Renal pelvis (tissue), 4 donors: ENCODE results near the gene C3orf18. TPM values are rescaled to one million over a fixed set of nuclear protein-coding genes. Genes with fewer than 3 reads are reported as not detected.
A peak's percentile ranks its signal among the peaks of the same experiment; 100 is the strongest.

Experiments used
- DNase-seq: peaks from one replicate; pipeline ENCODE4 v3.0.0-alpha.2; 2013
- polyA plus RNA-seq, 3 donors: library from polyadenylated mRNA; unstranded; fragments of 120-200 nt; gene quantifications; one replicate each; pipeline ENCODE4 v1.2.1, GENCODE V29; 2013; ENCODE audit not compliant: insufficient read length in 3 of 3

Gene C3orf18
- polyA plus RNA-seq, 3 donors, result 15.7 to 21.2 (median 16.9) TPM

GRCh38 chr3:50583897-50584296, 16.4 kb upstream of the C3orf18 start:
- DNase-seq, result no peak

DNA sequence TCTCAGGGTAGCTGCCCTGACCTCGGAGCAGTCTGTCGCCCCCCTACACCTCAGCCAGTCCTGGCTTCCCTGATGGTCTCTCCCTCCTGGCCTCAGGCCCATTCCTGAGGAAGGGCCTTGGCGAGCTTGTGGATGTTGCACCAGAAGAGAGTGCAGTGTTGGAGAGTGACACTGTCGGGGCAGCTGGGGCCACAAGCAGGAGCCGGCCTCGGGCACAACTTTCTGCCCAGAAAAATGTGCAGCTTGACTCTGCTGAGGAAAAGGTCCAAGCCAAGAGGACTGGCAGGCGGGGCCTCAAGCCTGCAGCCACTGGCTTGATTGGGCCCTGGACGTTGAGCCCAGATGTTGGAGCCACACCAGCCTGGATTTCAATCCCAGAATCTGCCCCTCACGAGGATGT, 14.5 kb upstream of the C3orf18 start:
- no peak for DNase-seq

- DNase-seq, result no peak
Measured at GRCh38 chr3:50581459-50581842, 13.9 kb upstream of the C3orf18 start.

DNA sequence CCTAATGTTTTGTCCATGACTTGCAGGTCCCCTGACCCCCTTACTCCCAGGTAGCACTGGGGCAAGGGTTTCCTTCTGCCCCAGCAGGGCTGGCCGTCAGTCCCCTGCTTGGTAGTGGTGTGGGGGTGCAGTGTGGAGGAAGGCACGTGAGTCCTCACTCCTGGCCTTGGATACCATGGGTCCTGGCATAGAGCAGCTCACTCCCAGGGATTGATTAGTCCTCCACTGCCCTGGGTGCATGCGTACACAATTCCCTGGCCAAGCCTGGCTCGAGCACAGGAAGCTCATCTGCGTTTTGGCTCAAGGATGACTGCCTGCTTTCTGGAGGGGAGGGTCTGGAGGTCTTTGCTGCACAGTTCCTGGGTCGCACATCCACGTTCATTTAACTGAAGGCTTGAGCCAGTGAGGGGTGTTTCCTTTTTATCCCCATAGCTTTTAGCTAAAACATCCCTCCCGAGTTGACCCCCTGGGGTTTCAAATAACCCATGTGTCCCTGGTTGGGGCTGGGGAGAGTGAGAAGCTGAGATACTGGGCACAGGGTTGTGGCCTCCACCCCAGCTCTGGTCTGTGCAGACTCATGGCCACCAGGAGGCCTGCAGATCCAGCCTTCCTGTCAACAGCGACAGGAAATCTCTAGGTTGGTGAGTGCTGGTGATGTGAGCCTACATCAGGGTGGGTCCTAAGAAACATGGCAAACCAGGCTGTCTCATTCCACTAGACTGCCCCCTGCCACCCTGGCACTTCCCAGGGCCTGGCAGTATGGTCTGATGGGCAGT, 13.3 kb upstream of the C3orf18 start:
- DNase-seq, result no peak

DNA sequence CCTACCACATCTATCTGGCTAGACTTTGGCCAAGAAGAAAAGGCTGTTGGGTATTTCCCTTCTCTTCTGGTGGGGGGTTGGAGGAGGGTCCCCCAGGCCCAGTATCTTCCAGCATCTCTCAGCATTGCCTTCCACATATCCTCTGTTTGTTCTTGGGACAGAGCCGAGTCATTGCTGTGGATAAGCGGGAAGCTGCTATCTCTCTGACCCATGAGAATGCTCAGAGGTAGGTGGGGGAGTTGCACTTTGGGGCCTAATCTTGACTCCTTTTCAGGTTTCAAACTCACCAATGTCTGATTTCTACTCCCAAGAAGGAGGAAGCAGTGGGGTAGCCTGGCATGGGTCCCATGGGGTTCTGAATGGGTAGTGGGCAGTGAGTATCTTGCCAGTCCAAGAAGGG, 9.8 kb upstream of the C3orf18 start:
- DNase-seq, result no peak

DNA sequence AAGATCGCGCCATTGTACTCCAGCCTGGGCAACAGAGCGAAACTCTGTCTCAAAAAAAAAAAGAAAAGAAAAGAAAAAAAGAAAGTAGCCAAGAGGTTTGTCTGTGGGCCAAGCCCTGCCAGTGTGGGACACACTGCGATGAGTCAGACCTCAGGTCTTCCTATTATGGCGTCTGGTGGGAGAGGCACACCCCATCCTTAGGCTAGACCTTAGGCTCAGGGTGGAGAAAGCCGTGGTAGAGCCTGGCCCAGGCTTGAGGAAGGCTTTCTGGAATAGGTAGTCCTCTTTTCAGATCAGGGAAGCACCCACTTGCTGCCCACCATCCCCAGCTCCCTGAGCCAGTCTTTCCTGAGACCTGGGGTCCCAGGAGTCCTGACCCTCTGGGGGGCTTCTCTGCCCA, 7.8 kb upstream of the C3orf18 start:
- no peak for DNase-seq

GRCh38 chr3:50574444-50574831, 6.9 kb upstream of the C3orf18 start:
- DNase-seq, result no peak

DNA sequence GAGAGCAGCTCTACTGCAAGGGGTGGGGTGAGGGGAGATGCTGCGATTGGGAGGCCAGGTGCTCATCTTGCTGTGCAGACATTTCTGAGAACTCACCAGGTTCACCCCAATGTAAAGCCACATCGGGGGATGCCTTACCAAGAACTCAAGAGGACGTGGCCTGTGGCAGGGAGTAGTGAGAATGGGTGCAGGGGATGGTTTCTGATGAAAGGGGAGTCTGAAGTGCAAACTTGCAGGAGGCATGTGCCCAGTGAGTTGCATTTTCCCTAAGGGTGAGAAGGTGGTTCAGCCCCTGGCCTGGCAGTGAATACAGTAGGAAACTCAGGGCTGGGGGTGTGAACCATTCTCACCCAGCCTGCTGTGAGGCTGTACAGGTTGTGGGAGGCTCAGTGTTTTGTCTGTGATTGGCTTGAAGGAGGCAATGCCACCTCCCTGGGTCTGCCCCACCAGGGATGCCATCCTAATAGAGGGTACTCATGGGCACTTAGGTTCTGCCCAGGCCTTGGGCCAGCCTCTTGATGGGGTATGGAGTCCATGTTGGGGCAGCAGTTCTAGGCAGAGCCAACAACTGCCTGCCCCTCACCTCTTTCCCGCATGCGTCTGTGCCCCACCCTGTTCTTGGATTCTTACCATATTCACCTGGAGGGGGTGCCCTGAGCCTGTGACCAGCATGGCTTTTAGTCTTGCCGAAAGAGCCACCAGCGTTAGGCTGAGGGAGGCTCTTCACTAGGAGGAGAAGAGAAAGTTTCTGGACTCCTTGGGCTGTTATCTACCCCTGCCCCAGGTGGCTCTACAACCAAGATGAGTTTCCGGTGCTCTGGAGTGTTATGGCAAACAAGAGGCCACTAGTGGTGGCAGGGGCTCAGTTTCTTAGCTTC, 6.3 kb upstream of the C3orf18 start:
- DNase-seq, result no peak

DNA sequence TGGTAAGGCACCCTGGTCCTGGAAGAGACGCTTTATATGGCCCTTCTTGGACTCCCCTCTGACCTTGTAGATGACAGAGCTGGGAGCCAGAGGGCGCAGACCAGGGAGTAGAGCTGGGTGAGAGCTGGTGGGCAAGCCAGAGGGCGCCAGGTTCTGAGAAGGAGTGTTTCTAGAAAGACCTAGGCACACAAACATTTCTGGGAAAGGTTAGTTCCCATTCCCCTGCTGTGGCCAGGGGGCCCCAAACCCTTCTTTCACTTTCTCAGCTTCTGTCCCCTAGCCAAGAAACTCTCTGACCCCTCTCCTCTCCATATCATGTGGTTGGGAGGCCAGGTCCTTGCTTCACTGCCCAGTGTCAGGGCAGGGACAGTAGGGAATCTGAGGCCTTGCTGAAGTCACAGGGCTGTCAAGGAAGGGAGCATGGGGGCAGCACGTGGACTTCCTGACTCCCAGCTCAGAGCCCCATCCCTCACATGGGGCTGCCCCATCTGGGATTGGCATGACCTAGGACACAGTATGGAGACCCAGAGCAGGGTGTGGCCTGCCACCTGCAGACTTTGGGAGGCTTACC, 5.3 kb upstream of the C3orf18 start:
- DNase-seq, result no peak

GRCh38 chr3:50572158-50572557, 4.6 kb upstream of the C3orf18 start:
- DNase-seq, result peak; percentile 59

DNA sequence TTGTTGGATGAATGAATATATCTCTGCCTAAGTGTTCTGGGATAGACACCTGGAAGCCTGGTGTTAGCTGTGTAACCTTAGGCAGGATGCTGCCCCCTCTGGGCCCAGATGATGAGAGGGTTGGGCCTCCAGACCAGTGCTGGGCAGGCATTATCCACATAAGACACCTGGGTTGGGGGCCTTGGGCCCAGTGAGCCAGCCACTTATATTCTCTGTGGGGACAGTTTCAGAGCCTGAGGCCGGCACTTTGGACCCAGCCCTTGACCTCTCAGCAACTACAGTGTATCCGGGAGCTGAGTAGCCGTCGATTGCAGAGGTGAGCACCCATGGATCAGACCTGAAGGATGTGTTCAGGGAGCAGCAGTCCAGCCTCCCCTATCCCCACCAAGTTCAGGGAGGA, 3.9 kb upstream of the C3orf18 start:
- DNase-seq, result no peak

DNA sequence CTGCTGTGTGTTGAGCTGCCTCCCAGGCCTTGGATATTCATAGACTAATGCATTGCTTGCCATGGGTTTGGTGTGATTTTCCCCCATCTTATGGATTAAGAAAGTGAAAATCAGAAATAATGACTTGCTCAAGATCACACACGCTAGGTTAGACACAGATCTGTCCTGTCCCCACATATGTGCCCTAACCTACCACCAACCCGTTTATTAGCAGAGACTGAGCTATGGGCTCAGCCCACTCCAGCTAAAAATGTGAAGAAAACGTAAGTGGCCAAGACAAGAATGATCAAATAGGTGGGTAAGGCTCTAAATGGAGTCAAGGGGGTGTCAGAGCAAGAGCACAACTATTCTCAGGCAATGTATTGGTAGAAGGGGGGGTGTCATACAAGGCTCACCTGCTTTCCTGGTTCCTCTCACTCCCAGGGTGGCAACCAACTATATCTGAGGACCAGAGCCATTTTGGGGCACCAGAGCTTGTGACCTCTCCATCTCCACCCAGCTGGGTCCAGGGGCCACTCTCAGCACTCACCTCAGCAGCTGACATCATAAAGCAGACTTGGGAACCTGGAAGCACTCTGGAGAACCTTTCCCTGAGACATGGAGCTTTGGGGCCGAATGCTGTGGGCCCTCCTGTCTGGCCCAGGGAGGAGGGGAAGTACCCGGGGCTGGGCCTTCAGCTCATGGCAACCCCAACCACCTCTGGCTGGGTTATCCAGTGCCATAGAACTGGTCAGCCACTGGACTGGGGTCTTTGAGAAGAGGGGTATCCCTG, 3.1 kb upstream of the C3orf18 start:
- no peak for DNase-seq

DNA sequence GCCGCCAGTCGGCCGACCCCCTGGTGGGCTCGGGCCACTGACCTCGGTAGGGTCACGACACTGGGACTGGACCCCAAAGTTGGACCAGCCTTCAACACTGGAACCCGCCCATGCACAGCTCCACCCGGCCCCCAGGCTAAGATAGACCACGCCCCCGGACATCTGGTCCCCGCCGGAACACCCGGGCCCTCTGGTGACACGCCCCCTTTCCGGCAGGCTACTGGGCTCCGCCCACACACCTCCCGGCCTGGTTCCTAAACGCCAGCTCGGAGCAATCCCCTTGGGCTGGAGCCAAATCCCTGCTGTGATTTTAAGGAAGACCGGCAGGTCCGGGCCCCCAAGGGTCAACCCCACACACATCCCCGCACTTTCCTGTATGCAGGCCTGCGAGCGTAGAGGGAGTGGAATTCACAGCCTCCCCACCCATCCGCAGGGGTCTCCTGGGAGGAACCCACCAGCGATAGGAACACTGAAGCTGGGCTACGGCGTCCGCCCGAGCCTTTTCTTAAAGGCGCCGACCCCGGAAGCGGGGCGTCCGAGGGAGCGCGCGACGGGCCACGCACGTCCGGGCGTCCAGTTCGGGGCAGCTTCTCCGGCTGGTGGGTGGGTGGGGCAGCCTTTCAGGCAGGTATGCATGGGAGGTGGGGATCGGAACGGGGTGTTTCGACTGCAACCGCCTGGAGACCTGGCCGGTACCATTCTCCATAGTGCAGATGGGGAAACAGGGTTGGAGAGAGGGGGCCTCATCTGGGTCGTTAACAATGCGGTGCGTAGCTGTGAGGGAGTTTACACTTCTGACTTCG, 1.6 kb upstream of the C3orf18 start, which contains the start of gene HEMK1:
Gene HEMK1, plus strand, starts transcription at position 576 of the 803 bp plus-strand sequence. CDS start 1,583 bp downstream, outside the sequence.
- DNase-seq, result peak; percentile 95

DNA sequence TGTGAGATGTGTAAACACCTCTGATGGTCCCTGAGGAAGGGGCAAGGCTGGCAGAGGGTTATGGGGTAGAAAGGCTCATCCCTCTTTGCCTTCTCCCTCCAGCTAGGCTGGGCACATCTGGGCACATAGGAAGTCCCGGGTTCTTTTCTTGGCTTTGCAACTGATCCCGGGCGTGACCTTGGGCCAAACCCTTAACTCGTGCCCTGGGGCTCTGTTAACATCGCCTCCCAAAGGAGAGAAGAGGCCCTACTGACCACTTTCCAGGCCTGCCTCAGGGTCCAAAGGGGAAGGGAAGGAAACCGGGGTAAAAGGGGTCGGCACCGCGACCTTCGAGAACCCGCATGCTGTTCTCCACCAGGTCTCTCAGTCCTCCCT, 549 bp downstream of the C3orf18 start:
- no peak for DNase-seq

- no peak for DNase-seq
Measured at GRCh38 chr3:50564321-50564720, 3.2 kb downstream of the C3orf18 start.

GRCh38 chr3:50563867-50564266, 3.7 kb downstream of the C3orf18 start:
- no peak for DNase-seq

DNA sequence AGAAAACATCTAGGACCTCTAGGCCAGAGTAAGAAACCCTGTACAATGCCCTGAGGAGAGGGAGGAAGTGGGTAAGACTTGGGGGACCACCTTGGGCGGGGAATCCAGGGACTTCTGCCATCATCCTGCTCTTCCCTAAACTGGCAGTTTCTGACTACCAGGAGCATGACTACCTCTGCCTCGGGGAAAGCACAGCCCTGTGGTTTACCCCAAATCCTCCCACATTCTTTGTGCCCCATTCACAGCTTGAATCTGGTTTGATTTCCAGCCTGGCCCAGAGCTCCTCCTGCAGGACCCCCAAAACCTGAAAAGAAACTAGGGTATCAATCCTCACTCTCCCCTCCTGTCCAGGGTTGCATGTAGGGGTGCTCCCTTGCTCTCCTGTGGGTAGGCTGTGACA, 4.7 kb downstream of the C3orf18 start:
- DNase-seq, result no peak

GRCh38 chr3:50559702-50560101, 7.8 kb downstream of the C3orf18 start:
- no peak for DNase-seq

DNA sequence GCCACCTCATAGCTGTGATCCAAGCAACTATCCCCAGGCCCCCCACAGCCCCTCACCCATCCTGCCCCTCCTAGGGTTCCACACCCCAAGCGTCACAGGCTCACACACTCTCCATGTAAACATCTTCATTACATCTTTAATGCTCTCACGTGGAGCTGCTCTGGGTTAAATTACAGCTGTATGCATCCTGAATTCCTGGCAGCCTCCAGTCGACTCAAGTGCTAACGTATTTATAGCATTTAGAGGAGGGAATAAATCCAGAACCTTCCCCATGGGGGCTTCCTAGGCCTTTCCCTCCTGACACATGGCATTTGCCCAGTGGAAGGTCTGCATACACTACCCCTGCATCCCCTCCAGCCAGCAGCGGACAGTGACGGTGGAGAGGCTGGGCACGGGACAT, 9.6 kb downstream of the C3orf18 start:
- DNase-seq, result no peak

GRCh38 chr3:50557106-50557505, 10.4 kb downstream of the C3orf18 start:
- DNase-seq, result no peak

DNA sequence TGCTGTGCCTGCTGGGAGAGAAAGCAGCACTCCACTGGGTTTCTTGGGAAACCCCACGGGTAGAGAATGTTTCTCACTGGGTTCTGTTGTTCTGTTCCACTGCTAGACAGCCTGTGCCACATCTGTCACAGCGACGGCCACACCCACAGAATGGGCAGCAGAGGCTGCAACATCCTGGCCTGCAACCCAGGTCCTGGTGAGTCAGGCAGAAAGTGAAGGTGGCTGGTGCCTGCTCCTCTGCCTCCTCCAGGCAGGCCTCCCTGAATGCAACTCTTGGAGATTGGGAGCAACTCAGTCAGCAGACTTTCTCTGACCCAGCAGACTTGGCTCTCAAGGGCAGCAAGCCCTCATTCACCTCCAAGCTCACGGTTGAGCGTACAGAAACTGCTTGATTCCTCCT, 13.0 kb downstream of the C3orf18 start:
- no peak for DNase-seq
